HG02870 (cell line): ENCODE measurements around the gene DOCK4.

Source experiments
- ATAC-seq: cut with Tn5 transposase; IDR thresholded peaks from one replicate; pipeline ENCODE4 v1.9.1; 2021; ENCODE audit warnings: mild to moderate bottlenecking, moderate library complexity; ENCODE audit not compliant: unreplicated experiment

The DOCK4 gene

GRCh38 chr7:112192236-112193154, 13.7 kb downstream of the DOCK4 start:
- ATAC-seq = no peak

- no peak for ATAC-seq
These were observed 16.1 kb downstream of the DOCK4 start for GRCh38 chr7:112190120-112190519.

GRCh38 chr7:112189691-112190090, 16.5 kb downstream of the DOCK4 start:
- no peak for ATAC-seq

GRCh38 chr7:112188257-112188656, 17.9 kb downstream of the DOCK4 start:
- ATAC-seq = no peak

GRCh38 chr7:112186300-112186699, 19.9 kb downstream of the DOCK4 start:
- no peak for ATAC-seq

GRCh38 chr7:112185005-112185834, 21.0 kb downstream of the DOCK4 start:
- ATAC-seq = no peak

GRCh38 chr7:112184455-112184854, 21.7 kb downstream of the DOCK4 start:
- no peak for ATAC-seq

GRCh38 chr7:112183266-112183665, 22.9 kb downstream of the DOCK4 start:
- no peak for ATAC-seq

- no peak for ATAC-seq
These were observed 23.4 kb downstream of the DOCK4 start for GRCh38 chr7:112182749-112183148.

GRCh38 chr7:112180223-112180622, 26.0 kb downstream of the DOCK4 start:
- ATAC-seq = no peak

GRCh38 chr7:112176693-112177415, 29.3 kb downstream of the DOCK4 start:
- ATAC-seq = no peak

- no peak for ATAC-seq
These were observed 30.0 kb downstream of the DOCK4 start for GRCh38 chr7:112176241-112176640.

GRCh38 chr7:112174192-112174591, 32.0 kb downstream of the DOCK4 start:
- no peak for ATAC-seq

- ATAC-seq = no peak
These were observed 32.7 kb downstream of the DOCK4 start for GRCh38 chr7:112173568-112173905.

GRCh38 chr7:112172870-112173567, 33.2 kb downstream of the DOCK4 start:
- no peak for ATAC-seq

GRCh38 chr7:112171673-112172072, 34.5 kb downstream of the DOCK4 start:
- ATAC-seq = no peak

GRCh38 chr7:112168915-112169314, 37.3 kb downstream of the DOCK4 start:
- ATAC-seq = no peak

GRCh38 chr7:112167147-112167546, 39.1 kb downstream of the DOCK4 start:
- no peak for ATAC-seq

- no peak for ATAC-seq
These were observed 43.3 kb downstream of the DOCK4 start for GRCh38 chr7:112162784-112163506.

- no peak for ATAC-seq
These were observed 43.9 kb downstream of the DOCK4 start for GRCh38 chr7:112162142-112162766.
